Muscle layer of duodenum (tissue), 2 donors: ENCODE results near the gene CYTH3.
"Not testable (repeated sequence)": the region's sequence is repeated elsewhere in the genome, so short reads cannot be mapped to it uniquely, and the experiment has no call there.

Experiments used
- H3K27ac ChIP-seq: one replicate; pipeline ENCODE4 v1.7.0; 2013; ENCODE audit warnings: mild to moderate bottlenecking, low read length
- H3K27me3 ChIP-seq: one replicate; pipeline ENCODE4 v1.7.0; 2013; ENCODE audit warnings: low read depth, mild to moderate bottlenecking, control low read depth, low read length
- H3K36me3 ChIP-seq, 2 donors: one replicate each; pipeline ENCODE4 v1.7.0; 2013; ENCODE audit warnings: low read length in 2 of 2, control low read depth in 1 of 2, mild to moderate bottlenecking in 1 of 2; ENCODE audit not compliant: insufficient read depth in 2 of 2, control insufficient read depth in 1 of 2
- H3K4me1 ChIP-seq, 2 donors: one replicate each; pipeline ENCODE4 v1.7.0; 2013; ENCODE audit warnings: low read length in 2 of 2, mild to moderate bottlenecking in 2 of 2, control low read depth in 1 of 2, moderate library complexity in 1 of 2; ENCODE audit not compliant: insufficient read depth in 2 of 2, control insufficient read depth in 1 of 2
- H3K4me3 ChIP-seq, 2 donors: one replicate each; pipeline ENCODE4 v1.7.0; 2013; ENCODE audit warnings: low read length in 2 of 2, low read depth in 1 of 2, mild to moderate bottlenecking in 1 of 2
- H3K9me3 ChIP-seq, 2 donors: one replicate each; pipeline ENCODE4 v1.7.0; 2013; ENCODE audit warnings: low read length in 2 of 2, control low read depth in 1 of 2, mild to moderate bottlenecking in 1 of 2; ENCODE audit not compliant: control insufficient read depth in 1 of 2
- donor health status: healthy.

The CYTH3 gene

GRCh38 chr7:6151994-6152735 is 120.3 kb downstream of the CYTH3 start:
- no peaks in the 10 kb centered on the region for H3K27me3 ChIP-seq
- no peaks in the 10 kb centered on the region for H3K9me3 ChIP-seq
- no peak overlapping the region for H3K27ac ChIP-seq
- no peaks in the 10 kb centered on the region for H3K4me1 ChIP-seq
- peaks cover 51 to 87% of the 10 kb centered on the region in 2 donors for H3K36me3 ChIP-seq
- H3K4me3 ChIP-seq: no peak overlapping the region

GRCh38 chr7:6151527-6151926 is 120.9 kb downstream of the CYTH3 start:
- not testable (repeated sequence) for H3K4me1 ChIP-seq
- peaks cover 50 to 88% of the 10 kb centered on the region in 2 donors for H3K36me3 ChIP-seq

DNA sequence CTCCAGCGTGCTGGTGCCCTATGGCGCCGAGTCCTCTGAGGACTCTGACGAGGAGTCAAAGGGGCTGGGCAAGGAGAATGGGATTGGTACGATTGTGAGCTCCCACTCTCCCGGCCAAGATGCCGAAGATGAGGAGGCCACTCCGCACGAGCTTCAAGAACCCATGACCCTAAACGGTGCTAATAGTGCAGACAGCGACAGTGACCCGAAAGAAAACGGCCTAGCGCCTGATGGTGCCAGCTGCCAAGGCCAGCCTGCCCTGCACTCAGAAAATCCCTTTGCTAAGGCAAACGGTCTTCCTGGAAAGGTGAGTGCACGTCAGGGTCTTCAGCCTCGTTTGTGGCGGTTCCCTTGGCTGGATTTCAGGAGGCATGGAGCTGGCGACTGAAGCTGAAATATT is 122.4 kb downstream of the CYTH3 start:
- peaks cover 59 to 93% of the 10 kb centered on the region in 2 donors for H3K36me3 ChIP-seq

More at GRCh38 chr7:6151527-6151926, 120.9 kb downstream of the CYTH3 start:
- not testable (repeated sequence) for H3K4me3 ChIP-seq, H3K9me3 ChIP-seq, H3K27me3 ChIP-seq, H3K27ac ChIP-seq

GRCh38 chr7:6148724-6149360 is 123.6 kb downstream of the CYTH3 start:
- Histone ChIP-seq H3K4me1 (no peaks in the 10 kb centered on the region), H3K27me3 (no peaks in the 10 kb centered on the region), H3K4me3 (no peak overlapping the region), H3K36me3 (peaks cover 68 to 93% of the 10 kb centered on the region in 2 donors), H3K9me3 (no peaks in the 10 kb centered on the region), H3K27ac (no peak overlapping the region)

More for the DNA sequence above, 122.4 kb downstream of the CYTH3 start:
- H3K4me1 ChIP-seq: no peaks in the 10 kb centered on the region
- no peaks in the 10 kb centered on the region for H3K9me3 ChIP-seq
- H3K4me3 ChIP-seq: no peak overlapping the region
- H3K27me3 ChIP-seq: no peaks in the 10 kb centered on the region
- no peak overlapping the region for H3K27ac ChIP-seq

DNA sequence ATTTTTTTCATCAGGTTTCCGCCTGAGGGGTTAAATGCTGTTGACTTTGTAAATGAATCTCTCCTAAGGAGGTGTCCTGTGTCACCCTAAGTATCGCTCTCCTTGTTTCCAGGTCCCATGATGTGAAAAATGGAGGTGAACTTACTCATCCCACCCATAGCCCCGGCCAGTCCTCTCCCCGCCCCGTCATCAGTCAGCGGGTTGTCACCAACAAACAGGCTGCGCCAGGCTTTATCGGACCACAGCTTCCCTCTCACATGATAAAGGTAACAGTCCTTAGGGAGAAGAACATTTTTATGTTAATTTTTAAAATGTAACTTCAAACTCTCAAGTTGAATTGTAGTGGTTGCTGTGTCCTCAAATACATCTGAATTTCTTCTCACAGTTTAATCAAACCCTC is 124.8 kb downstream of the CYTH3 start:
- no peaks in the 10 kb centered on the region for H3K9me3 ChIP-seq
- no peak overlapping the region for H3K4me3 ChIP-seq
- H3K4me1 ChIP-seq: no peaks in the 10 kb centered on the region
- no peaks in the 10 kb centered on the region for H3K27me3 ChIP-seq
- H3K36me3 ChIP-seq: peaks cover 70 to 96% of the 10 kb centered on the region in 2 donors
- no peak overlapping the region for H3K27ac ChIP-seq

- Histone ChIP-seq H3K27me3 (no peaks in the 10 kb centered on the region), H3K4me1 (no peaks in the 10 kb centered on the region), H3K9me3 (no peaks in the 10 kb centered on the region), H3K36me3 (peaks cover 65 to 88% of the 10 kb centered on the region in 2 donors), H3K27ac (no peak overlapping the region), H3K4me3 (no peak overlapping the region)
Observed at GRCh38 chr7:6146666-6147065, 125.8 kb downstream of the CYTH3 start.

GRCh38 chr7:6143997-6144396 is 128.4 kb downstream of the CYTH3 start:
- no peaks in the 10 kb centered on the region for H3K27me3 ChIP-seq
- H3K9me3 ChIP-seq: no peaks in the 10 kb centered on the region
- H3K4me3 ChIP-seq: no peak overlapping the region
- no peak overlapping the region for H3K27ac ChIP-seq
- H3K36me3 ChIP-seq: peaks cover 61 to 78% of the 10 kb centered on the region in 2 donors
- no peaks in the 10 kb centered on the region for H3K4me1 ChIP-seq

- H3K4me3 ChIP-seq: no peak overlapping the region
Observed at GRCh38 chr7:6142871-6143380, 129.5 kb downstream of the CYTH3 start.

DNA sequence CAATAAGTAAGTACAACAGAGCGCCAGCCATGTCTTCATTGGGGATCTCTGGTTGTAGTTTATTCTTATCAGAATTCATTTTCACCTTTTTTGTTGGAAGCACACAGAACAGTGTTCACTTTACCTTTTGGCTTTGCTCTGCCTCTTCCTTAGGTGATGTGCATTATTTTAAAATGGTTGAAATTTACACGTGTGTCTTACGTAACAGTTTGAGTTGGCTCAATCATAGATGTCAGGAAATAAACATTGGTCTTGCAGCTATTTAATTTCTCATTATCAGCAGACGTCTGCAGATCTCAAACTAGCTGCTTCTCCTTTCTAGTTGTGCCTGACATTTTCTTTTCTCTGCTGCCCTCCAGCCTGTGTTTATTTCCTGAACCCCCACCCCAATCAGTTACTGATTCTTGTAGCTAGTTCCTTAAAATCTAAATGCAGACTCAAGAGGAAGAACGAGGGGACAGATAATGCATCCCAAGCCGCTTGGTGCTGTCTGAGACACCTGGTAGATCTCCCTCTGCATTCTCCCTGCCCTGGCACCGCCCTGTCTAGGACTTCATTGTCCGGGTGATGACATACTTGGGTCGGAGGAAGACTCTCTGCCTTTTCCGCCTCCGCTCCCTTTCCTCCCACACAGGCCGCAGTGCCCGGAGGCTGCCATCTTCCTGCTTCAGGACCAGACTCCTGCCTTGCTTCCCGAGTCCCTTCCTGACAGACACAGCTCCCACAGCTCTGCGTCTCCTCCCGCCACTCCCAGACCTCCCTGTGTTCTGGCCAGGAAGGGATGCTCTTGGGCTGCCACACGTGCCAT is 133.0 kb downstream of the CYTH3 start:
- H3K27ac ChIP-seq: no peak overlapping the region
- H3K4me1 ChIP-seq: no peaks in the 10 kb centered on the region
- H3K9me3 ChIP-seq: no peaks in the 10 kb centered on the region
- no peak overlapping the region for H3K4me3 ChIP-seq
- H3K27me3 ChIP-seq: no peaks in the 10 kb centered on the region
- peaks cover 27 to 49% of the 10 kb centered on the region in 2 donors for H3K36me3 ChIP-seq

More at GRCh38 chr7:6142871-6143380, 129.5 kb downstream of the CYTH3 start:
- H3K4me1 ChIP-seq: no peaks in the 10 kb centered on the region
- H3K9me3 ChIP-seq: no peaks in the 10 kb centered on the region
- H3K36me3 ChIP-seq: peaks cover 51 to 73% of the 10 kb centered on the region in 2 donors
- H3K27ac ChIP-seq: no peak overlapping the region
- no peaks in the 10 kb centered on the region for H3K27me3 ChIP-seq

GRCh38 chr7:6136475-6136874 is 135.9 kb downstream of the CYTH3 start:
- no peaks in the 10 kb centered on the region for H3K4me1 ChIP-seq
- peaks cover 19 to 41% of the 10 kb centered on the region in 2 donors for H3K36me3 ChIP-seq
- H3K27ac ChIP-seq: no peak overlapping the region
- H3K27me3 ChIP-seq: no peaks in the 10 kb centered on the region
- H3K4me3 ChIP-seq: no peak overlapping the region
- H3K9me3 ChIP-seq: no peaks in the 10 kb centered on the region

- Histone ChIP-seq H3K4me1 (no peaks in the 10 kb centered on the region), H3K27ac (no peak overlapping the region), H3K4me3 (no peak overlapping the region), H3K27me3 (no peaks in the 10 kb centered on the region), H3K36me3 (peaks cover 10 to 32% of the 10 kb centered on the region in 2 donors), H3K9me3 (no peaks in the 10 kb centered on the region)
Observed at GRCh38 chr7:6133249-6133648, 139.2 kb downstream of the CYTH3 start.
